Activated CD4-positive, alpha-beta T cell treated with anti-CD3 and anti-CD28 coated beads, Interleukin-10, Interleukin-2, amounts not matched to agents 100 ng/mL and 50 ng/mL, durations not matched to agents 16 hours and 8 hours (primary cell): ENCODE data around the gene PRR20C.
"Not testable (repeated sequence)": the region's sequence is repeated elsewhere in the genome, so short reads cannot be mapped to it uniquely, and the experiment has no call there.

Source experiments
- DNase-seq: peaks from one replicate; pipeline ENCODE4 v3.0.0-alpha.2; 2020

PRR20C gene

DNA sequence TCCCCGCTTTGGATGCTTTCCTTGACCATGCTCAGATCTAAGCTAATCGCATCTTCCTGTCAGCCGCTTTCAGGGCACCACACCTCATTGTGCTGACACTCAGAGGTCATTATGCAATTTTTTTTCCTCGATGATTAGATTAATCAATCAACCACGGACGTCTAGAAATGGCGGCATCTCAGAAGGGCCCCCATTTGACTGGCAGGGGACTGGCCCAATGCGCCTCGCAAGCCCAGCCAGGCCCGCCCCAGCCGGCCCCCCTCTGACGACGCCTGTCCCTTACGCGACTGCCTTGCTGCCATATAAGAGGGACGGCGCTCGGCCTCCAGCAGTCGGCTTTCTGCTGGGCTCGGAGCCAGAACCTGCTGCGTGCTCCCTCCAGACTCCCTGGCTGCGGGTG, at the start of gene PRR20C:
PRR20C (plus strand) TSS at position 301 of the 400 bp plus-strand sequence. CDS start 387 bp downstream, outside the sequence.
- not testable (repeated sequence) for DNase-seq

DNA sequence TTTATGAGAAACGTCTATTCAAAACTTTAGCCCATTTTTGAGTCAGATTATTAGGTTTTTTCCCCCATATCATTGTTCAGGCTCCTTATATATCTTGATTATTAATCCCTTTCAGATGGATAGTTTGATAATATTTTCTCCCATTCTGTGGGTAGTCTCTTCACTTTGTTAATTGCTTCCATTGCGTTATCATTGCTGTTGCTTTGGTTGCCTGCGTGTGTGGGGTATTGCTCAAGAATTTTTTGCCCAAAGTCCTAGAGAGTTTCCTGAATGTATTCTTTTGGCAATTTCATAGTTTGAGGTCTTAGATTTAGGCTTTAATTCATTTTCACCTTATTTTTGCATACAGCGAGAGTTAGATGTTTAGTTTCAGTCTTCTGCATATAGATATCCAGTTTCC, 38.9 kb upstream of the PRR20C start:
- no peak for DNase-seq

DNA sequence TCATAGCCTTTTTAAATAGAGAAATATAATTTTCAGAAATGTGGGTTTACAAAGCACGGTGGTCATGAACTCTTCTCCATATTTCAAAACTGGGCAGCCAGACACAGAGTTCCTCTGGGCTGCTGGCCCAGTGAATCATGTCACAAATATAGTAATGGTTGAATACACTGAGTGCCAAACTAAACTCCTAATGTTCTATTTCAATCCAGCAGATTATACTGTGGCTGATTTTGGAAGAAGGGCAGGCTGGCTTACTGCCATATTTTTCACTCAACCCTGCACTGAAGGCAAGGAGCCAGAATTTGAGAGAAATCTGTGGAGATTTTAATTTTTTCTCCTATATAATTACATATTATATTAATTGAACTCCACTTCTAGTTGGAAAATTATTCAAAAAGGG, 30.2 kb upstream of the PRR20C start:
- DNase-seq = no peak

DNA sequence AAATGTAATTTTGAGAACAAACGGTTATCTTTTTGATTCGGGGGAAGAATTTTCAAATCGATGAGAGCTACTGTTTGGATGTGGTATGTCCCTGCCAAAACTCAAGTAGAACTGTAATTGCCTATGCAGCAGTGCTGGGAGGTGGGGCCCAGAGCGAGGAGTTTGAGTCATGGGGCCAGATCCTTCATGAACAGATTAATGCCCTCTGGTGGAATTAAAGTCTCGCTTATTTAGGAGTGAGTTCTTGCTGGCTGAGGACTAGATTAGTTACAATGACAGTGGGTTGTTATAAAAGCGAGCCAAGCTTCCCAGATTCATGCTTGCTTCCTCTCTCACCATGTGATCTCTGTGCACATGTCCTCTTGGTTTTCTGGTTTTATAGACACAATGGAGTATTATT, 25.0 kb upstream of the PRR20C start:
- no peak for DNase-seq

DNA sequence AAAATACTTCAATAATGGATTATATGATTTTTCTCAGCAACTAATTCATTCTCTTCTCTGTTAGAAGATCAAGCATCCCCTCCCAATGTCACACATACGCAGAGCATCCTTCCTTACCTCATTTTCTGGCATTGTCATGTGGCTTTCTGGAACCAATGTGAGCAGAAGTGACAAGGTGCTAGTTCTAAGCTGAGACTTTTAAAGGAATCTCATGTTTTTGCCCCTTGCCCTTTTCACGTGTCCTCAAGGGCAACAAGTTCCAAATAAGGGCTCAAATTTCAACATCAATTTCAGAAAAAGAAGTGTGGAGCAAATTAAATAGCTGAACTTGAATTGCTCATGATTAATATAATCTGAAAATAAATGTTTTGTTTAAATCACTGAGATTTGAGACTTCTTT, 17.8 kb upstream of the PRR20C start:
- DNase-seq = no peak

DNA sequence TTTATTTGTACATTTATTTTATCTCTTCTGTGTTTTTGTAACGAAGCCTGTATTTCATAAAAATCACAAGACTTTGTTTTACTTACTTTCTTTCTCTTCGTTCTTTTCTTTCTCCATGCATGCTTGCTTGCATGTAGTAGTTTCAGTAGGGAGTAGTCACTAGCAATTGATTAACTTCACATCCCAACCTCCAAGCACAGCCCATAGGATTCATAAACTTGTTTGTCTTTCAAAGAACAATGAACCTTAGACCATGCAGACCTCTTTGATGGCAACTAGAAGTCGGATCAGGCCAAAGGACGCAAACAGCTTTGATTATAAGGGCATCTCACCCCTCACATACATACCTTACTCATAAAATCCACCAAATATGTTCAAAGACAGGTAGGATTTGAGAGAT, 16.3 kb upstream of the PRR20C start:
- no peak for DNase-seq

DNA sequence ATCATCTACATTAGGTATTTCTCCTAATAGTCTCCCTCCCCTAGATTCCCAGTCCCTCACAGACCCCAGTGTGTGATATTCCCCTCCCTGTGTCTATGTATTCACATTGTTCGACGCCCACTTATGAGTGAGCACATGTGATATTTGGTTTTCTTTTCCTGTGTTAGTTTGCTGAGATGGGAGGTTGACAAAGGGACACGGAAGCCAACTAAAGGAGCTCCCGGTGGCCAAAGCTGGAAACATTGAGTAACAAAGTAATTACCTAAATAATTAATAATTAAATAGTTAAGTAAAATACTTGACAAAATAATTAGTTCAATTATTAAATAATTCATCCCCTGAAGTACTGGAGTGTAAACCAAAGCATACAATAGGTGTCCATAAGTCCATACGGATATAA, 14.9 kb upstream of the PRR20C start:
- DNase-seq = no peak

DNA sequence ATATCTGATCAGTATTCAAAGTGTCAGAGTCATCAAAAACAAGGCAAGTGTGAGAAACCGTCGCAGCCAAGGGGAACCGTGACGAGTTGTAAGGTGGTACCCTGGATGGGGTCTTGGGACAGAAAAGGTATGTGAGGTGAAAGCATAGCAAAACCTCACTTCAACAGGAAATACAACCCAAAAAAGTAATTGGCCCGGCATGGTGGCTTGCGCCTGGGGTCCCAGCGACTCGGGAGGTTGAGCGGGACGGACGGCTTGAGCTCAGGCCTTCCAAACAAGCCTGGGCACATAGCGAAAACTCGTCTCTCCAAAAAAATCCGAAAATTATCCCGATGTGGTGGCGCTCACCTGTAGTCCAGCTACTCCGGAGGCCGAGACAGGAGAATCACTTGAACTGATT, 14.1 kb upstream of the PRR20C start:
- not testable (repeated sequence) for DNase-seq

DNA sequence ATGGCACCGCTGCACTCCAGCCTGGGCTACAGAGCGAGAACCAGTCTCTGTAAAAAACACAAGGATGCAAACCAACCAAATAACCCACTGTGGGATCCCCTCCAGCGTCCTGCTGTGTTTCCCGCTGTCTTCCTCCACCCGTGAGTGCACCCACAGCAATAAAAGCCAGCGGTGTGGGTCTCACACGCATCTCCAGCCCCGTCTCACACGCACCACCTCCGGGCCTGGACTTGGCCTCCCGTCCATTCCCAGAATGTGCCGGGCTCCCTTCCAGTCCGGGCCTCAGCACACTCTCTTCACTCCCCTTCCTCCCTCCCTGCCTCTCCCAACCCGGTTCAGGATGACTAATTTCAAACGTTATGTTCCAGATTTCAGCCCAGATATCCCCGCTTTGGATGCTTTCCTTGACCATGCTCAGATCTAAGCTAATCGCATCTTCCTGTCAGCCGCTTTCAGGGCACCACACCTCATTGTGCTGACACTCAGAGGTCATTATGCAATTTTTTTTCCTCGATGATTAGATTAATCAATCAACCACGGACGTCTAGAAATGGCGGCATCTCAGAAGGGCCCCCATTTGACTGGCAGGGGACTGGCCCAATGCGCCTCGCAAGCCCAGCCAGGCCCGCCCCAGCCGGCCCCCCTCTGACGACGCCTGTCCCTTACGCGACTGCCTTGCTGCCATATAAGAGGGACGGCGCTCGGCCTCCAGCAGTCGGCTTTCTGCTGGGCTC, 13.5 kb upstream of the PRR20C start, which contains the start of gene PRR20A:
PRR20A (plus strand) TSS at position 684 of the 734 bp plus-strand sequence. CDS start 387 bp downstream, outside the sequence.
- DNase-seq = not testable (repeated sequence)

DNA sequence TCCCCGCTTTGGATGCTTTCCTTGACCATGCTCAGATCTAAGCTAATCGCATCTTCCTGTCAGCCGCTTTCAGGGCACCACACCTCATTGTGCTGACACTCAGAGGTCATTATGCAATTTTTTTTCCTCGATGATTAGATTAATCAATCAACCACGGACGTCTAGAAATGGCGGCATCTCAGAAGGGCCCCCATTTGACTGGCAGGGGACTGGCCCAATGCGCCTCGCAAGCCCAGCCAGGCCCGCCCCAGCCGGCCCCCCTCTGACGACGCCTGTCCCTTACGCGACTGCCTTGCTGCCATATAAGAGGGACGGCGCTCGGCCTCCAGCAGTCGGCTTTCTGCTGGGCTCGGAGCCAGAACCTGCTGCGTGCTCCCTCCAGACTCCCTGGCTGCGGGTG, 6.7 kb upstream of the PRR20C start, which contains the start of gene PRR20B:
PRR20B (plus strand) TSS at position 301 of the 400 bp plus-strand sequence. CDS start 387 bp downstream, outside the sequence.
- not testable (repeated sequence) for DNase-seq

DNA sequence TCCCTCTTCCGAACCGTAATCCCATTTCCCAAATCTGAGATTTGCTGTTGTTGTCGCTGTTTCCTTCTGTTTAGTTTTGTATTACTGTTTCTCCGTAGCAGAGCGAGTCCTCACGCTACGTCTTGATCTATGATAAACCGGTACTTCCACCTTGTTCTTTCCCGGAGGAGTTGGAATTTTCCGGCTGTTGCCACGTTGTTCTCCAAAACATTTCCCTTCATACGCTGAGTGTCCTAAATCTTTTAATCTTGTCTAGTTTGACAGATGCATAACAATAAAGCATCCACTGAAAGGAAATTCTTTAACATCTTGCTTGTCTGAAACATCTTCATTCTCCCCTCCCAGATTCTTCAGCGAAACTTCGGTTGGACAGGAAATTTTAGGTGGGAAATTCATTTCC, 5.8 kb upstream of the PRR20C start:
- not testable (repeated sequence) for DNase-seq

DNA sequence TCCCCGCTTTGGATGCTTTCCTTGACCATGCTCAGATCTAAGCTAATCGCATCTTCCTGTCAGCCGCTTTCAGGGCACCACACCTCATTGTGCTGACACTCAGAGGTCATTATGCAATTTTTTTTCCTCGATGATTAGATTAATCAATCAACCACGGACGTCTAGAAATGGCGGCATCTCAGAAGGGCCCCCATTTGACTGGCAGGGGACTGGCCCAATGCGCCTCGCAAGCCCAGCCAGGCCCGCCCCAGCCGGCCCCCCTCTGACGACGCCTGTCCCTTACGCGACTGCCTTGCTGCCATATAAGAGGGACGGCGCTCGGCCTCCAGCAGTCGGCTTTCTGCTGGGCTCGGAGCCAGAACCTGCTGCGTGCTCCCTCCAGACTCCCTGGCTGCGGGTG, 6.5 kb downstream of the PRR20C start, which contains the start of gene PRR20D:
PRR20D (plus strand) TSS at position 301 of the 400 bp plus-strand sequence. CDS start 387 bp downstream, outside the sequence.
- not testable (repeated sequence) for DNase-seq

DNA sequence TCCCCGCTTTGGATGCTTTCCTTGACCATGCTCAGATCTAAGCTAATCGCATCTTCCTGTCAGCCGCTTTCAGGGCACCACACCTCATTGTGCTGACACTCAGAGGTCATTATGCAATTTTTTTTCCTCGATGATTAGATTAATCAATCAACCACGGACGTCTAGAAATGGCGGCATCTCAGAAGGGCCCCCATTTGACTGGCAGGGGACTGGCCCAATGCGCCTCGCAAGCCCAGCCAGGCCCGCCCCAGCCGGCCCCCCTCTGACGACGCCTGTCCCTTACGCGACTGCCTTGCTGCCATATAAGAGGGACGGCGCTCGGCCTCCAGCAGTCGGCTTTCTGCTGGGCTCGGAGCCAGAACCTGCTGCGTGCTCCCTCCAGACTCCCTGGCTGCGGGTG, 13.0 kb downstream of the PRR20C start, which contains the start of gene PRR20E:
PRR20E (plus strand) TSS at position 301 of the 400 bp plus-strand sequence. CDS start 387 bp downstream, outside the sequence.
- DNase-seq = not testable (repeated sequence)

DNA sequence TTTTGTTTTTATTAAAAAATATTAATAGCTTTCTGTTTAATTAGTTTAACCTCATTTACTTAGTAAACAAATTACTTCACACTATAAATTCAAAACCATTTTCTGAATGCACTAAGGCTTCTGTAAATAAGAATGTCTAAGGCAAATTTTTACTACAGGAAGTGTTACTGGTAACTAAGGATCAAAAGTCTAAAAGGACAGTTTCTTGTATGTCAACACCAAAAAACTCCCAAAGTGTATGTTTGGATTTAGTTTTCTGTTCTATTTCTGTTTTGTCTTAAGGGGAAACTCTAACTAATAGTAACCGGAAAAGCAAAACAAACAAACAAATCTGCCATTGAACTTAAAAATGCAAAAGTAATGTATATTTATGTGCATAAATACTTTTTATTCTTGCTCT, 37.8 kb downstream of the PRR20C start:
- DNase-seq = no peak
